Left cardiac atrium (tissue), 4 donors: ENCODE results near the gene PIGU. TPM values are rescaled to one million over a fixed set of nuclear protein-coding genes. Genes with fewer than 3 reads are reported as not detected.
A peak's percentile ranks its signal among the peaks of the same experiment; 100 is the strongest.

Source experiments
- ATAC-seq, 2 donors: fragments of 200-7000 bp; cut with Tn5 transposase; one replicate each; pipeline ENCODE4 v1.9.1; 2020; ENCODE audit warnings: mild to moderate bottlenecking in 2 of 2, moderate library complexity in 2 of 2
- DNase-seq: peaks from one replicate; pipeline ENCODE4 v3.0.0-alpha.2; 2020
- intact Hi-C, 2 donors: fragments of 100-400 bp; cut with DNase I; formaldehyde crosslinking; loops; one replicate each; pipeline versions ENCODE4 v1.14.1 to v1.15.1; 2022 to 2023
- total RNA-seq, 2 donors: library from RNA; stranded (reverse); fragmentation: NEBNext Ultra II Directional; extraction: Animal tissue kit (Norgen Biotek cat#: 25700); gene quantifications; one replicate each; pipeline ENCODE4 v1.2.1, GENCODE V29; 2021
- donor health status: DM: no; HTN: yes; CAD: no.
- donor health status: DM: no; HTN: yes; CAD: no; lungs with severe emphysema.
- donor health status: DM: yes; HTN: yes; CAD: no.
- donor health status: Dilated cardiomyopathy.

PIGU gene
- total RNA-seq, 2 donors from 2014 or later: 14.1 to 14.8 TPM

- ATAC-seq: peak; percentile 65 to 74
- DNase-seq: peak; percentile 88
- intact Hi-C loops: loop anchor here in 1 of 2 donors (10.0 kb wide), 1 partner anchor 124 kb away; no protein-coding TSS in a partner anchor
These were observed 32.3 kb upstream of the PIGU start for GRCh38 chr20:34709044-34709830.

GRCh38 chr20:34708621-34709043 lies 31.7 kb upstream of the PIGU start:
- peak in 1 of 2 donors; percentile 9 for ATAC-seq
- intact Hi-C loops: loop anchor here in 1 of 2 donors (10.0 kb wide), 1 partner anchor 124 kb away; no protein-coding TSS in a partner anchor

GRCh38 chr20:34706912-34707784 lies 30.3 kb upstream of the PIGU start:
- ATAC-seq (no peak), DNase-seq (no peak)
- intact Hi-C loops: loop anchor here in 1 of 2 donors (10.0 kb wide), 1 partner anchor 122 kb away; no protein-coding TSS in a partner anchor

More at GRCh38 chr20:34708621-34709043, 31.7 kb upstream of the PIGU start:
- DNase-seq: peak; percentile 49

GRCh38 chr20:34706302-34706875 lies 29.5 kb upstream of the PIGU start:
- intact Hi-C loops: loop anchor here in 1 of 2 donors (10.0 kb wide), 1 partner anchor 122 kb away; no protein-coding TSS in a partner anchor
- ATAC-seq (no peak), DNase-seq (no peak)

GRCh38 chr20:34705397-34706301 lies 28.8 kb upstream of the PIGU start:
- DNase-seq (peak; percentile 43), ATAC-seq (peak in 1 of 2 donors; percentile 1)
- intact Hi-C loops: loop anchor here in 1 of 2 donors (10.0 kb wide), 1 partner anchor 121 kb away; no protein-coding TSS in a partner anchor

- ATAC-seq: no peak
- intact Hi-C loops: loop anchor here in 1 of 2 donors (10.0 kb wide), 1 partner anchor 120 kb away; no protein-coding TSS in a partner anchor
- DNase-seq: no peak
These were observed 28.1 kb upstream of the PIGU start for GRCh38 chr20:34705008-34705396.

- ATAC-seq (peak; percentile 81 to 86), DNase-seq (peak; percentile 96)
- intact Hi-C loops: loop anchor here in 1 of 2 donors (10.0 kb wide), 1 partner anchor 120 kb away; no protein-coding TSS in a partner anchor
These were observed 27.5 kb upstream of the PIGU start, which contains the start of gene TP53INP2 for GRCh38 chr20:34704177-34705007. Gene TP53INP2 (plus strand): TSS chr20:34704344. CDS start chr20:34708740, 4,396 bp downstream.

GRCh38 chr20:34703424-34704176 lies 26.7 kb upstream of the PIGU start:
- ATAC-seq: peak in 1 of 2 donors; percentile 0
- DNase-seq: no peak
- intact Hi-C loops: loop anchor here in 1 of 2 donors (10.0 kb wide), 1 partner anchor 119 kb away; no protein-coding TSS in a partner anchor

- no peak for DNase-seq
- no peak for ATAC-seq
- intact Hi-C loops: loop anchor here in 1 of 2 donors (10.0 kb wide), 1 partner anchor 118 kb away; no protein-coding TSS in a partner anchor
These were observed 26.1 kb upstream of the PIGU start for GRCh38 chr20:34703061-34703423.

GRCh38 chr20:34701405-34702085 lies 24.7 kb upstream of the PIGU start:
- intact Hi-C loops: loop anchor here in 1 of 2 donors (10.0 kb wide), 1 partner anchor 117 kb away; no protein-coding TSS in a partner anchor
- no peak for ATAC-seq

GRCh38 chr20:34693414-34693813 lies 16.5 kb upstream of the PIGU start:
- ATAC-seq (peak; percentile 59 to 81), DNase-seq (no peak)
- intact Hi-C loops: no loop called here

More at GRCh38 chr20:34701405-34702085, 24.7 kb upstream of the PIGU start:
- no peak for DNase-seq

- intact Hi-C loops: no loop called here
- DNase-seq (no peak), ATAC-seq (no peak)
These were observed 14.9 kb upstream of the PIGU start for GRCh38 chr20:34691838-34692237.

GRCh38 chr20:34689486-34689885 lies 12.6 kb upstream of the PIGU start:
- DNase-seq (no peak), ATAC-seq (no peak)
- intact Hi-C loops: no loop called here

GRCh38 chr20:34683667-34684066 lies 6.8 kb upstream of the PIGU start:
- DNase-seq (no peak), ATAC-seq (no peak)
- intact Hi-C loops: no loop called here

- no peak for ATAC-seq
- intact Hi-C loops: no loop called here
These were observed 3.8 kb upstream of the PIGU start for GRCh38 chr20:34680586-34681175.

More at GRCh38 chr20:34680586-34681175, 3.8 kb upstream of the PIGU start:
- DNase-seq: no peak
